IPS-18c (cell line): ENCODE data around the gene FUT7.
A peak's percentile ranks its signal among the peaks of the same experiment; 100 is the strongest.
"Not testable (repeated sequence)": the region's sequence is repeated elsewhere in the genome, so short reads cannot be mapped to it uniquely, and the experiment has no call there.

Experiments
- H3K4me3 ChIP-seq: 2 replicates; pipeline ENCODE4 v1.7.0; 2013; ENCODE audit warnings: low read depth, mild to moderate bottlenecking, low read length, moderate library complexity; ENCODE audit not compliant: insufficient read depth
- H3K9me3 ChIP-seq: one replicate; pipeline ENCODE4 v1.6.1; 2013; ENCODE audit warnings: mild to moderate bottlenecking, low read length, moderate library complexity; ENCODE audit not compliant: control insufficient read depth, insufficient read depth

Gene FUT7

DNA sequence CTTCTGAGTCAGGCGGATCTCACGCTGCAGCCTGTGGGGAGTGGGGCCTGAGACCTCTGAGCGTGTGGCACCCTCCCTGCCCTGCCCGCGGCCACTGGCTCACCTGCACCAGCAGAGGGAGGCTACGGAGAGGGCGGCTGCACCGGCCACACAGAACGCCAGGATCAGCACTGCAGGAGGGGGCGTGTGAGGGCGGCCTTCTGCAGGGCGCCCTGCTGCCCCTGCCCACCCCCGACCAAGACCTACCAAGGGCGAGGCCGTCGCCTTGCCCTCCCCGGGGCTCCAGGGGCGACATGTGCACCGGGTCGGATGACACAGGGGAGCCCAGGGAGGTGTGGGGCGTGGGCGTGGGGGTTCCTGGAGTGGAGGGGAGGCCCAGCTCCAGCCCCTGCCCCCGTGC lies 8.7 kb upstream of the FUT7 start:
- Histone ChIP-seq H3K9me3 (no peaks in the 10 kb centered on the region), H3K4me3 (no peak overlapping the region)

DNA sequence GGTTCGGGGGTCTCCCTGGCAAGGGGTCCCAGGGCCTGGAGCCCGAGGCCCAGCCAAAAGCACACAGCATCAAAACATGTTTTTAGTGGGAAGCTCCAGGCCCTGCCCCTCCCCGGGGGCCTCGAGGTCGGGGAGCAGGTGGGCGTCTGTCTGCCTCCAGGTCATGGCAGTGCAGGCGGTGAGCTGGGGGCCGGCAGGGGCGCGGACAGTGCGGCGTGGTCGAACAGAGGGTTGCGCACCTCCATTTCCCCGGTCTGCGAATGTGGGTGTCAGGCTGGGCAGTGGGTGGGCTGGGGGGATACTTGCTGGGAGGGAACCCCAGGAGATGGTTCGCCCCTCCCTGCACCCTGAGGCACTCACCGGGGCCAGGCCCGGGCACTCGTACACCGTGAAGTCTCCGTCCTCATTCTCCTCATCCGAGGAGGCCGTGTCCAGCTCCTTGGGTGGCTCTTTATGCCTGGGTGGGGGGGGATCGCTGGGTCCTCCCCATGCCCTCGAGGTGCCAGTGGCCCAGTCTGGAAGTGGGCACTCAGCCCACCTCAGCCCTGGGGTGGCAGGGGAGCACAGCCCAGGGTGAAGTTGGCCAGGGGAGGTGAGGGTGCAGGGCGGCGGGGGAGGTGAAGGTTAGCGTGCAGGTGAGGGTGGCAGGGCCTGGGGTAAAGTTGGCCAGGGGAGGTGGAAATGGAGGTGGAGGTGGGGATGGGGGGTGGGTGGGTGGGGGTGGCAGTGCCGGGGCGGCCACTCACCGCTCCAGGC lies 7.9 kb upstream of the FUT7 start:
- Histone ChIP-seq H3K9me3 (no peaks in the 10 kb centered on the region), H3K4me3 (no peak overlapping the region)

DNA sequence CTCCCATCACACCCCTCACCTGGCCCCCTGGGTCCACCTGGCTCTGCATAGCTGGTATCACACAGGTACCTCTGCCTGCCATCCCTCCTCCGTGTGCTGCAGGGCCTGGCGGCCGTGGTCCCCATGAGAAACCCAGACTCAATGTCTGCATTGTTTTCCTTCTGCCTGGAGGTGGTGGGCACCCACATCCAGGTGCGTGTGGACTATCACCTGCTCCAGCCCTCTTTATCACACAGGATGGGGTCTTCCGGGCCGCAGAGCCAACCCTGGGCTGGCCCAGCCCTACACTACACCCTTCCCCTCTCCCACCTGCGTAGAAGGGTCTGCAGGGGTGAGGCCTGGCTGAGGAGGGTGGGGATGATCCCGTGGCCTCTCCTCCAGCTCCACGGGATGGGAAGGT lies 7.0 kb upstream of the FUT7 start:
- H3K4me3 ChIP-seq = no peak overlapping the region
- no peaks in the 10 kb centered on the region for H3K9me3 ChIP-seq

DNA sequence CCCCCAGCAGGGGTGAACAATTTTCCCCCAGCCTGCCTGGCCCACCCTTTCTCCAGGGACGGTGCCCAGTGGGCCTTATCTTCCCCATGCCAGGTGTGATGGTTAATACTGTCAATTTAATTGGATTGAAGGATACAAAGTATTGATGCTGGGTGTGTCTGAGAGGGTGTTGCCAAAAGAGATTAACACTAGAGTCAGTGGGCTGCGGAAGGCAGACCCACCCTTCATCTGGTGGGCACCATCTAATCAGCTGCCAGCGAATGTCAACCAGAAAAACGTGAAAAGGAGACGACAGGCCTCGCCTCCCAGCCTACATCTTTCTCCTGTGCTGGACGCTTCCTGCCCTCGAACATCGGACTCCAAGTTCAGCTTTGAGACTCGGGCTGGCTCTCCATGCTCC lies 5.6 kb upstream of the FUT7 start:
- Histone ChIP-seq H3K9me3 (no peaks in the 10 kb centered on the region), H3K4me3 (no peak overlapping the region)

- no peak overlapping the region for H3K4me3 ChIP-seq
- H3K9me3 ChIP-seq = no peaks in the 10 kb centered on the region
These were observed 5.1 kb upstream of the FUT7 start for GRCh38 chr9:137037035-137037434.

DNA sequence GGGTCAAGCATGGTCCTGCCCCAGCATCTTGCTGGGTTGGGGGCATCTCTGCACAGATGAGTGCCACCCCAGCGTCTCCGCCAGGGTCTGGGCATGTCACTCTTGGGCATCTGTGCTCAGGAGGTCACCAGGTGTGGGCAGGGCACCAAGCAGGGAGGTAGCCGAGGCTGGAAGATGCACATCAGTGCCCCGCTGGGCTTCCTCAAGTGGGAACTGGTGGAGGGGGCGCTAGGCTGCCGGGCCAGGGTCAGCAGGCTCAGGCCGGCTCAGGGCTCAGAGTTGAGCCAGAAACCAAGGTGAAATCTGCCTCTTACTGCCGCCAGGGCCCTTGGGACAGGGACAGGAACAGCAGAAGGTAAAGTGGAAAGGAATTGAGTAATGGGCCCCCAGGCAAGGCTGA lies 4.0 kb upstream of the FUT7 start:
- Histone ChIP-seq H3K9me3 (no peaks in the 10 kb centered on the region), H3K4me3 (no peak overlapping the region)

DNA sequence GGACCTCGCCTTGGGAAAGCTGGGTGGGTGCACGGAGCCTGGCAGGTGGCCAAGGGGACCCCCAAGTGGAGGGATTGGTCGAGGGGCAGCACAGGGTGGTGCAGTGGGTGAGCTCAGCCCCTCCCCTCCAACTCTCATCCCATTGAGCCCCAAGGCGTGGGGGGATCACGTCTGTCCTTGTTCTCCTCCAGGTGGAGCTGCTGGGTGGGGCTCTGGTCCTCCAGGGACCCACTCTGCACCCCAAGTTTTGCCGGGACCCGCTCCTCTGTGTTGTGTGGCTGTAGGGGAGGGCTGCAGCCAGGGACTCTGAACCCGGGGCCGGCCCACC lies 3.6 kb upstream of the FUT7 start:
- no peak overlapping the region for H3K4me3 ChIP-seq
- H3K9me3 ChIP-seq = no peaks in the 10 kb centered on the region

DNA sequence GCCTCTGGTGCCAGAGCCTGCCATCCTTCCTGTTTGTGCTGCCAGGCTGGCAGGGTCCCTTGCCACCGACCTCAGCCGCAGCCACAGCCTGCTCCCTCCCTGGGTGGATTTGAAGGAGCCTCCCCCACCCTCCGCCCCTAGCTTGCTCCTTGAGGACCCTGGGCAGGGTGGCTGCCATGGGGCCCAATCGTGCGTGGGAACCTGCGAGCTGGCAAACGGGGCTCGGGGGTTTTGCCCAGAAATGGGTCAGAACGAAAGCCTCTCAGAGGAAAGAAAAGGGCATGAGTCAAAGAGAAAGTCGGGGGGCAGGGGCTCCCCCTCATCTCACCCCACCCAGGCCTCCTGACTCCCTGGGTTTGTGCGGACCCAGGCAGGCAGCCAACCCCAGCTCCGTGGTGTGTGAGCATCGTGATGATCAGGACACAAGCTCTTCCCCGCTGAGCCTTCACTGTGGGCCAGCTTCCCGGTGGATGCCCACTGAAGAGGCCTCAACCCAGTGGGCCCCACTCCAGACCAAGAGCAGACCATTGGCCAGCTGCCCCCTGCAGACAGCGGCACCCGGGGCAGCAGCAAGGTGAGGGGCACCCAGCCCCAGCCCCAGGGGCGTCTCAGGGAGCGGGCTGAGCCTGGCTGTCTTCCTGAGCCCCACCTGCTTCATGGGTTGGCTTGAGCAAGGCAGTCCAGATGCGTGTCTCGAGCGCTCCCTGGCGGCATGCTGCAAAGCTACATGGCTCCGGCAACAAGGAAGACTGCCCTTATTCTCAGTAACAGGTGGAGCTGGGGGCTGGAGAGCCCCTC lies 3.0 kb upstream of the FUT7 start:
- Histone ChIP-seq H3K4me3 (no peak overlapping the region), H3K9me3 (no peaks in the 10 kb centered on the region)

- Histone ChIP-seq H3K4me3 (no peak overlapping the region), H3K9me3 (no peaks in the 10 kb centered on the region)
These were observed 2.3 kb upstream of the FUT7 start for GRCh38 chr9:137034039-137034708.

DNA sequence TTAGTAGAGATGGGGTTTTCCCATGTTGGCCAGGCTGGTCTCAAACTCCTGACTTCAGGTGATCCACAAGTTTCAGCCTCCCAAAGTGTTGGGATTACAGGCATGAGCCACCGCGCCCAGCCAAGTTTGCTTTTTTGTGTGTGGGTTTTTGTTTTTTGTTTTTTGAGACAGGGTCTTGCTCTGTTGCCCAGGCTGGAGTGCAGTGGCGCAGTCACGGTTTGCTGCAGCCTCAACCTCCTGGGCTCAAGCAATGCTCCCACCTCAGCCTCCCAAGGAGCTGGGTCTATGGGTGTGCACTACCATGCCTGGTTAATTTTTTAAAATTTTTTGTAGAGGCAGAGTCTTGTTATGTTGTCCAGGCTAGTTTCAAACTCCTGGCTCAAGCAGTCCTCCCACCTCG lies 1.6 kb upstream of the FUT7 start:
- not testable (repeated sequence) for H3K9me3 ChIP-seq, H3K4me3 ChIP-seq

DNA sequence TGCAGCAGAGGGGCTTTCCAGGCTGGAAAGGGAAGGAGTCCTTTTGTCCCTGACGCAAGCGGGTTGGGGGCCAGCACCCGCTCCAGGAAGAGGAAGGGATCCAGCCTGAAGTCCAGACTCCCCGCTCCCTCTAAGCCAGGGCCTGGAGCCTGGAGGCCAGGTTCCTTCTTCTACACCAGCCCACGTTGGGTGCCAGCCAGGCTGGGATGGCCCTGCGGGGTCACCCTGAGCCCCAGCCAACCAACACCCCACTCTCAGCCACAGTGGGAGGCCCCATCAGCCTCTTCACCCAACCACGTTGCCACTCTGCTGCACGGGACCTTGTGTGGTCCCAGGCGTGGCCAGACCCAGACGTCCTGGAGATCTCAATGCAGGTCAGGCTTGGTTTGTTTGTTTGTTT lies 970 bp upstream of the FUT7 start:
- H3K4me3 ChIP-seq = no peak overlapping the region
- H3K9me3 ChIP-seq = no peaks in the 10 kb centered on the region

DNA sequence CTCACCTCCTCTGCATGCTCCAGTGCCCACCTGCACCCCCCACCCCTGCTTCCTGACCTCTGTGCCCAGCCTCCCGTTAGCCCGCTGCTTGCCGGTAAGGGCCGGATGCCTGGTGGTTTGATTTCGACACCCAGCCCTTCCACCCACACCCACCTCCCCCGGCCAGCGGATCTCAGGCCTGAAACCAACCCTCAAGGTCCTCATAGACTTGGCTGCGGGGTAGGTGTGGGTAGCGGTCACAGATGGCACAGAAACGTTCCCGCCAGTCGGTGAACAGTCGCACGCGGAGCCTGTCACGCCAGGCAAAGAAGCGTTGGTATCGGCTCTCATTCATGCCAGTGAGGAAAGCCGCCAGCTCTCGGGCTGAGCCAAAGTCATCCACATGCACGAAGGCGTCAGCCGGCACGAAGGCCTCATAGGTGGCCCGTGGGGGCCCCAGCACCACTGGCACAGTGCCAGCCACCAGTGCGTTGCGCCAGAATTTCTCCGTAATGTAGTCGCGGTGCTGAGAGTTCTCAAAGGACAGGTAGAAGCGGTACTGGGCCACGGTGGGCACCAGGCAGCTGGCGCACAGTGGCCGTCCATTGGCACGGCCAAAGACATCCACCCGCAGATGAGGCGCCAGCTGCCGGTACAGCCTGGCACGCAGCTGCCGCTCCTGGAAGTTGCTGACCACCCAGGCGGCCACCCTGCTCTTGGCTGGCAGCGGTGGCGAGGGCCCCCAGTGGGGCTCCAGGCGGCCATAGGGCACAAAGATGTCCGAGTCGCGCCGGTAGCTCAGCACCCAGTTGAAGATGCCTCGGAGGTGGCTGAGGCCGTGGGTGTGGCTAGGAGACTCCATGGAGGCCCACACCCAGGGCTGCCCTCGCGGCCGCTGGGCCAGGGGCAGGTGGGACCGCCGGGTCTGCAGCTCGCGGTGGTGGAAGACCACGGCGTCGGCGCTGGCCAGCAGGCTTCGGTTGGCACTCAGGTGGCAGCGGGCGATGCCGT lies 1.1 kb downstream of the FUT7 start:
- no peaks in the 10 kb centered on the region for H3K9me3 ChIP-seq
- H3K4me3 ChIP-seq = no peak overlapping the region

- H3K4me3 ChIP-seq = no peak overlapping the region
- H3K9me3 ChIP-seq = no peaks in the 10 kb centered on the region
These were observed 1.9 kb downstream of the FUT7 start for GRCh38 chr9:137030006-137030405.

DNA sequence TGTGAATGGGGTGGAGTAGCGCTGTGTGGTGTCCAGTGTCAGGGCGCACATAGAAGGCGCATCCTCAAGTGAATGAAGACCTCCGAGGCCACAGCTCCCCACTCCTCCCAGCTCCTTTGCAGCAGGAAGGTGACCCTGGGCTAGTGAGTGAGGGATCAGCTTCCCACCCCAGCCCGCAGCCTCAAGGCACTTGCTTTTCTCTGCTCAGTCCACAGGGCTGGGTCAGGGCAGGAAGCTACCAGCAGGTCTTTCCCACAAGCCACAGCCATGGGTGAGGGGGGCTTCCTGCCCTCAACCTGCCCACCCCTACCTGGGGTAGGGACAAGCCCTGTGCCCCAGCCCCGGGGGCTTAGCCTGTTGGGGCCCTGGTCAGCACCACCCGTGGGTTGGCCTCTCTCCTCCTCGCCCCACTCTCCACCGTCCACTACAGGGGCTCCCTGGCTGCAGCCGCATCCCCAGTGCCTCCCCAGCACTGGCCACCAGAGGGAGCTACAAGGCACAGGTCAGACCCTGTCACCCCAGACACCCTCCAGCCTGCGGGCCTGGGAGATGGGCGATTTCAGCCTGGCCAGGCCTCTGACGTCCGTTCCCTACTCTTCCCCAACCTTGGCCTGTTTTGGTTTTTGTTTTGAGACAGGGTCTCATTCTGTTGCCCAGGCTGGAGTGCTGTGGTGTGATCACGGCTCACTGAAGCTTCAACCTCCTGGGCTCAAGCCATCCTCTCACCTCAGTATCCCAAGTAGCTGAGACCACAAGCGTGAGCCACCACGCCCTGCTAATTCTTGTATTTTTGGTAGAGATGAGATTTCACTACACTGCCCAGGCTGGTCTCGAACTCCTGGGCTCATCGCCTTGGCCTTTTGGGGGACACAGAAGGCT lies 2.6 kb downstream of the FUT7 start:
- Histone ChIP-seq H3K9me3 (no peaks in the 10 kb centered on the region), H3K4me3 (peak overlapping the region; percentile 71; the same call in 1 of the 2 replicates)

DNA sequence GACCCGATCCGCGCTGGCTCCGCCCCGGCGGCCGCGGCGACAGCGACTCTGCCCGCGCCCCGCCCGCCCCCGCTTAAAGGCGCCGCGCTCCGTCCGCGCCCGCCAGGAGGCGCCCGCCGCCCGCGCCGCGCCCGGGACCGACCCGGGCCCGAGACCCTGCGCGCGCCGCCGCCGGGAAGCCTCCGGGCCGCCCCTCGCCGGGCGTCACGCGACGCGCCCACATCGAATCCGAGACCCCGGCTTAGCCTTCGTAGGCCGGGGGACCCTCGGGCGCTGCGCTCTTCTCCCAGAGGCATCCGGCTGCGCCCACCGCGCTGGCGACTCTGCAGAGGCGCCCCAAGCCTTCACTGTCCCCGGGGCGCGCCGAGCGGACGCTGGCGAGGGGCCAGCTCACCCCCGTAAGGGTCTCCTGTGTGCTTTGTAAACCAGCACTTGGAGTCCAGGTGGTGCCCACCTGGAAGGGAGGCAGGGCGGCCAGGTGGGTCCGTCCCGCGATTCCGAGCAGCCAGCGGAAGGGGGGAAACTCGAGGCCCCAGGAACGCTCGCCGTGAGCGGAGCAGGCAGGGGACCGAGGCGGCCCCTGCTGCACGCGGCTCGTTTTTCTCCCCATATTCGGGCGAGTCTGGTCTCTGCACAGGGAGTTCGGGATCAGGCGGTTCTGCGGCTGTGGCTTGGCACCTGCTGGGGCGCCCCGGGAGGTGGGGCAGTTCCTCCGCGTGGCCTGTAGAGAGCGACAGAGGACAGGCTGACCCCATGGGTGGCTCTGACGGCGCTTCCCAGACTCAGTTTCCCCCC lies 3.4 kb downstream of the FUT7 start:
- H3K4me3 ChIP-seq = peak overlapping the region; percentile 71
- no peaks in the 10 kb centered on the region for H3K9me3 ChIP-seq
